HG03064 (cell line): ENCODE results near the gene MMAB.

Experiments used
- ATAC-seq: cut with Tn5 transposase; IDR thresholded peaks from one replicate; pipeline ENCODE4 v1.9.1; 2021; ENCODE audit warnings: low read depth; ENCODE audit not compliant: unreplicated experiment

The MMAB gene

DNA sequence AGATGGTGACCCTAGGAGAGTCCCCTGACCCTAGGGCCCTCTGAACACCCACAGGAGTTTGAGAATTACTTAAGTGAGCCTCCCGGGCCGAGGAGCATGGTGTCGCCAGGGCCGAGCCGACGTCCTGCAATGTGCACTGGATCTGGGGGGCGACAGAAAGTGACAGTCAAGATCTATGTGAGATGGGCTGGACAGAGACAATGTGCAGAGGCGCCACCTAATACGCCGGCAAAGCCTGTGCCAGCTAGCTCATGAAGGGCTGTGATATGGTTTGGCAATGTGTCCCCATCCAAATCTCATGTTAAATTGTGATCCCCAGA is 11.6 kb downstream of the MMAB start:
- no peak for ATAC-seq

DNA sequence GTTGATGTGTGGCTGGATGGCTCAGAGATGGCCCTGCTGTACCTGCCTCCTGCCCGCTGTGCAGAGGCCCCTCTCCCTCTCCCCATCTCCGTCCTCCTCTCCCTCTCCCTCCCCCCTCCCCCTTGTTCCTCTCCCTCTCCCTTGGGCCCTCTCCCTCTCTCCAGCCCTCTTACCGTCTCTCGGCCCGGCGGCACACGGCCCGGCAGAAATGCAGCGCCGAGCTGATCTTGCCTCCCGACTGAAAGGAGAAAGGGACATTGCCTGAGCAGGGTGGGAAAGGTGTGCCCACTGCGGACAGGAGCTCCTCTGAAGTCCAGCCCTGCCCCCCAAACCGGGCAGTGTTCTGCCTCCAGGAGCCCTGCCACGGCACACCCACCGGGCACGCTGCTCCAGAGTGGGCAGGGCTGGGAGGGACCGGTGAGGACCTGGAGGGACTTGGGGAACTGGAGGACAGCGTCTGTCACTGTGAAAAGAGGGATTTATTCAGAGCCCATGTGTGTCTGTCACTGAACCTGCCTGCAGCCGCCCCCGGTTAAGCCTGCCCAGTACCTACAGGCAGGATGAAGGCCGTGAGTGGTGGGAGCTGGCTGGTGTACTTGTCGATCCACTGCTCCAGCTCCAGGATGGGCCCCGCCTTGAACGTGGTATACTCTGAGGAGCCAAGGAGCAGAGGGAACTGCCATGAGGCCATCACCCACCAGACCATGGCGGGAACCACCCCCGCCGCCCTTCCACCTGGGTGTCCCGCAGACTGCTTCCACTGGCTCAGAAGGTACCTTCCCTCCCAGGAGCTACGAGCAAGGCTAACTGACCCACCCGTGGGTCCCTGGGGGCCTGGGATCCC is 12.2 kb downstream of the MMAB start:
- no peak for ATAC-seq

DNA sequence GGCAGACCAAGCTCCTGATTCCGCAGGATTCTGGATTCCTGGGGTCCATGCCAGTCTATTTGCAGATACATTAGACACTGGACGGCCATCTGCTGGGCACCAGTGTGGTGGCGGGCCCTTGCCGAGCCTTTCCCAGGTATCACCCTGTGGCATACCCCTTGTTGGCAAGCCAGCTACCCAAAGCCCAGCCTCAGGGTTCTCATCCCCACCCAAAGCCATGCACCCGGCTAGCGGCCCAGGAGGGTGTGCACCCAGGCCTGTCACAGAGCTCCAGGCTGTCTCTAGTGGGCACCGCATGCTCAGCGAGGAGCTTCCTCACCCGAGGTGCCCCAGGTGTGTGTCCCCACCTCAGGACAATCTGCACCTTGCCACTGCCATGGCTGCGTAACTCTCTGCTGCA is 13.7 kb downstream of the MMAB start:
- ATAC-seq: no peak

DNA sequence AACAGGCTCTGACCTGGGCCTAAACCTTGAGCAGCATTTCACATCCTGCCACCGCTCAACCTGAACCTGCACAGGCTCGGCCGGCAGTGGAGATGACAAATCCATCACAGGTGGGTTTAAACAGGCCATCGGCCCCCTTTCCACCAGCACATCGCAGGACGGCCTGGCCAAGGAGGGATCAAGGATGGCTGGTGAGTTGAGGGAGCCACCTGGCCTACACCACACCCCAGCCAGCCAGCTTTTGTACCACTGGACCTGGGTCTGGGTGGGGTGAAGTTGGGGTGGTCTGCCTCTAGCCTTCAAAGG is 14.2 kb downstream of the MMAB start:
- ATAC-seq: no peak

DNA sequence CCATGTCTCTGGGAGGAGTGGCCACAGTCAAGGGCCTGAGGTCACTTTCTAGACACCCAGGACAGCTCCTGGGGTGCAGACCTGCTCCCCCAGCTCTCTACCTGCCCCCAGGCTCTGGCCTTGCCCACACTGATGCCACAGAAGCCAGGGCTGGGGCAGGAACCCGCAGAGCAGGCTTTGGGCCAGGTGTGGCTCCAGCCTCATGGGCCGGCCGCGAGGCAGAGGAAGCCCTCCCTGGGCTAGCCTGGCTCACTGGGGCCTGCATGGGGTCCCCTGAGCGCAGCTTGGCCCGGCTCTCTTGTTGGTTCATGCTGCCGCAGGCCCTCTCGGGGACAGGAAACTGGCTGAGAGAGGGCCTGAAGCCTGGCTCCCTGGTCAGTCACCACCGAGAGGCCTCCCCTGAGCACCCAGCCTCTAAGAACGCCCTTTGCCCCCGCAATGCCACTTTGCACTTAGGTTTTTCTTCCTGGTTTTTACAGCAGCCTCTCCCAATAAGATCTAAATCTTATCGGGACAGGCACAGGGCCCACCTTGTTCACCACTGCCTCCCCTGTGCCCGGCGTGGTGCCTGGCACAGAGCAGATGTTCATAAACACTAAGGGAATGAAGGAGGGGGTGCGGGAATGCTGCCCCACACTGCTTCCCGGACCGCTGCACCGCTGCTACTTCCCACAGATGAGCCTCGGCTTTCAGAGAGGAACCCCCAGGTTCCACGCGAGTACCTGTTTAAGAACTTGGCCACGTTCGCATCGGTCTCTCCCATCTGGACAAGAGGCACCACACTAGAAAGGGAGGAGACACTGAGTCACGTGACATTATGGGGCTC is 14.7 kb downstream of the MMAB start:
- ATAC-seq: no peak

DNA sequence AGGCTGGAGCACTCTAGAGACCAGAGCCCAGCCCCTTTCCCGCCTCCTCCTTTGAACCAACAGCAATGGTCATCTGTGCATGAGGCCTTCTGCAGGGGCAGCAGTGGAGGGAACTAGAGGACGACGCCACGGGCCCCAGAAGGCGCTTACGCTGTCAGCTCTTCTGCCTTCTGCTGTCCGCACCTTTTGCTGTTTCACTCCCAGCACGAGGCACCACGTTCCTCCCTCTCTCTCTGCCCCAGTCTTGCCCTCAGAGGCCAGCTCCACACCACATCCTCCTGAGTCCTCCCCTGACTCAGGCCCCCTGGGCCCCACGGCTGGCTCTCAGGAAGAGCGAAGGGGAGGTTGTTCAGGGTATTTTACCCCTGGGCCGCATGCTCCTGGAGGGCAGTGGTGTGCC is 15.5 kb downstream of the MMAB start:
- ATAC-seq: no peak

DNA sequence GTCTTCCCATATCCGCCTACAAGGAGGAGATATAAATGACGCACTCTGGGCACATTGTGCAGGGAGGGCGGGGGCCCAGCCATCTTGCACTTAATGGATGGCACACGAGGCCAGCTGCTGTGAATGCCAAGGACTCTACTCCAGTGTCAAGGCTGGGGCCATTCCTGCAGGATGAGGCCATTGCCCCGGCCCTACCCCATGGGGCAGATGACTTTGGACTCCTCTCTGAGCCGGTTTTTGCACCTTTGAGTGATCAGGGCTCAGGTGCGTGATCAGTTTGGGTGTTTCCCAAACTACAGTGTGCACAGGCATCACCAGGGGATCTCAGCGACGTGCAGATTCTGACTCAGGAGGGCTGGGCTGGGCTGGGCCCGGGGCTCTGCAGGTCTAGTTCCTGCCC is 16.1 kb downstream of the MMAB start:
- ATAC-seq: no peak

DNA sequence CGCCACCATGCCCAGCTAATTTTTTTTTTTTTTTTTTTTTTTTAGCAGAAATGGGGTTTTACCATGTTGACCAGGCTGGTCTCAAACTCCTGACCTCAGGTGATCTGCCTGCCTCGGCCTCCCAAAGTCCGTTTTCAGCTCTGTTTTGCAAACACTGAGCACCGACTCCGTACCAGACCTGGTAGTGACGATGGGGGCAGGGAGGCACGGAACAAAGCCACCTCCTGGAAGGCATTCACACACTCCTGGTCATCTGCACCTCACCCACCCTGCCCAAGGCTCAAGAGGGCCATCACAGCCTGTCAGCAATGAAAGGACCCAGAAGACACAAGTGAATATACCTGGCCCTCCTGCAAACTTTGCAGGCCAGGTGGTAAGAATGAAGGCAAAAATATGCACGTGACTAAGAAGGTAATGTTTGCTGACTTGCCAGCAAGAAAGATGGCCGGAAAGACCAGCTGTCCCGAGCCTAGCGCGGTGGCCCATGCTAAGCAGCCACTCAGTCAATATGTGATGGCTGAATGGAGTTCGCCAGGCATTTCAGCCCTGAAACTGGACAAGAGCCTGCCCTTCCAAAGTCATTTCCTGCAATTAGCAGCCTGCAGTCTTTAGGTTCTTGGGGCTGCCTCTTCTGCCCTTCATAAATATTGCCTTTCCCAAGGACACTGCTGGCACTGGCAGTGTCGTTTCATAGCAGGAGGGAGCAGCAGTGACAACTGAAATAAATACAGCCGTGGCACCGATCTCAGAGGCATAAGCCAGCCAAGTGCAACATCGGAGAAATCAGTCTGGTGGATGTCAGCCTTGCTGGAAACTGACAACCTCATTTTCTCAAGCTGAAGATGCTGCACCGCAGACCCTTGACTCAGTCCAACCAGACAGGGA is 17.6 kb downstream of the MMAB start:
- ATAC-seq: no peak

DNA sequence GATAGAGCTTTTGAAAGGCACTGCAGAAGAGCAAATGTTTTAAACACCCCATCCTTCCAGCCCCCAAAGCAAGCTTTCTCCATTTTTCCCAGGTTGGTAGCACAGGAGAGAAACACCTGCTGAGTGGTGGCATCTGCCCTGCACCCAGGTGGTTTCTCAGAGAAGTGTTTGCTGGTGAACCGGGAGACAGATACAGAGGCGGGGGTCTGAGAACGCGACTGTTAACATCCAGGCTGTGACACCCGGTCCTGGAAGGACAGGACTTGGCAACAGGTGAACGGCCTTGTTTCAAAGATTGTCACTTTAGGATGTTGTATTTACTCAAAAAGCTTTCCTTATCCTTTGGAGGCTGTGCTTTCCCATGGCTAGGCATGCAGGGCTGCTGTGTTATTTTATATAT is 18.5 kb downstream of the MMAB start:
- ATAC-seq: no peak

DNA sequence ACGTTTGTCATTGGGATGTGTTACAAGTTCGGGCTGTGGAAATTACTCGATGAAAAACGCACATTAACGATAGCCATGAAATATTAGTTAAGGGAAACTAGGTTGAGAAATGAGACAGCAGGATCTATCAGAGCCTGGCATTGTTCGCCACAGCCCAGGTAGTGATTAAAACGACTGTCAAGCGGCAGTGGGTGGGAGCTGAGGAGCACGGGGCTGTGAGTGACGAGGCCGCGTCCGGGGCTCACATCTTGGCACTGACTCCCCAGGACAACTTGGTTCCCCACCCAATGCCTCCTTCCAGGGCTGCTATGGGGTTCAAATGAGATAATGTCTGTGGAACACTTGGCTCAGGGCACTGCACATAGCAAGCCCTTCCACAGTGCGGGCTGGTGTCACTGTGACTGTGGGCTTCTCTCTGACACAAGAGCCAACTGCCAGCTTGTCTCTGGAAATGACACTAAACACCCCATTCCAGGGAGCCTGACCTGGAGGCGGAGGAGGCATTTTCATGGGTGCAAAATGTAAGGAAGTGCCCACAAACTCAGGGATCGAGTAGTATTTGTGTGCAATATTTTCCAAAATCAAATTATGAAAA is 19.3 kb downstream of the MMAB start:
- no peak for ATAC-seq

DNA sequence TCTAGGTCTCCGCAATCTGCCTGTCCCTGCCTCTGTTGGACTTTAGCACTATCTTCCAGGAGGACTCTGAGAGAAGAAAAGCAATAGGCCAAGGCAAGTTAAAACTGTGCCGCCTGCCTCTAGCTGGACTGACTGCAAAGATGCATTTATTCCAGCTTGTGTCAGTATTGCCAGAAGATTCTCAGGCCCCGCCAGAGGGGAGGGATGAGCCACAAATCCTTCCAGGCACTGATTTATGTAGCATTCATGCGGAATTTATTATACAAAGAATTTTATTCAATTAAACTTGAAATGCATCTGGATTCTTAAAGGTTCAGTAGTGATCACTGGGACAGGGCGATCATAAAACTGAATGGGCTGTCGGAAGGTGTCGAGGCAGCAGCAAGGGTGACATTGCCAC is 19.8 kb downstream of the MMAB start:
- no peak for ATAC-seq

DNA sequence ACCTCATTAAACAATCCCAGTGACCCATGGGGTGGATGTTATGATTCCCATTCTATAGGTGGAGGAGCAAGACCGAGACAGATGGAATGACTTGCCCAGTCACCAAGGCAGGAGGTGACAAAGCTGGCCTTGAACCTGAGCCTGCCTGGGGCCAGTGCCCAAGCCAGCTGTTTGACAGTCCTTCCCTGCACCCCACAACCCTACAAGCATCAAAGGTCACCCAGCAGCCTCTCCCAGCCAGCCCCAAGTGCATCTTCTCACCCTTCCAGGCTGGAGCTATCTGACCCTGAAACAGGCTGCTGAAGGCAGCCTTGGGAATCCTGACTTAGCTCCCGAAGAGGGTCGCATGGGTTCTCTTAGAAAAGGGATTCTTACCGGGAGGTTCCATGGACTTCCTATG is 20.3 kb downstream of the MMAB start:
- ATAC-seq: no peak

DNA sequence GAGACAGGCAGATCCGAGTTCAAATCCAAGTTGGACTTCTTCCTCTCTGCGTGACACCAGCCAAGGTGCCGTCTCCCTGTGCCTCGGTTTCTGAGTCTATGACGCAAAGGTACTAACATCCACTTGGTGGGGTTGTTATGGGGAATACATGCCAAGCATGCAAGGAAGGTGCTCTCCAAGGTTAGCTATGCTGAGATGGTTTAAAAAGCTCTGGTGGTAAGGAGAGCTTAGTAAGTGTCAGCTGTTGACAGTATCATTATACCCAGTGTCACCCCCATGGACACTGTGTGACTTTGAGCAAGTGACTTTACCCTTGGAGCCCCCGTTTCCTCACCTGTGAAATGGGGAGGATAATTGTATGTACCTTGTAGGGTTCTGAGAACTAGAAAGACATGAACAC is 22.2 kb downstream of the MMAB start:
- ATAC-seq: no peak

DNA sequence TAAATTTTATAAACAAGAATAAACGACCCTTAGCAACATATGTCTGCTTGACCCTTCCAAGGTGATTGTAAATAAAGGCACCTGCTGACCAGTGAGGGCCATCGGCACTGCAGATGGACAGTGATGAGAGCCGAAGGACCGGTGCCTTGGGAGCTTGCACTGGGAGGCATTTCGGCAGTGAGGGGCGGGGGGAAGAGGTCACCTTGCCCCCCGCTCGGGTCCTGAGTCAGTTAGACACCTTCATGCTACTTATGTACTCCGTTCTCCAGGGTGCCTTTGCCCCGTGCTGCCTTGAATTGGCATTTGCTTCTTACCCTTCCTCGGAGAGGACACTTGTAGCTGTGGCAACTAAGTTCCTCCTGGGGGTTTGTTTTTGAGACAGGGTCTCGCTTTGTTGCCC is 23.0 kb downstream of the MMAB start:
- no peak for ATAC-seq

DNA sequence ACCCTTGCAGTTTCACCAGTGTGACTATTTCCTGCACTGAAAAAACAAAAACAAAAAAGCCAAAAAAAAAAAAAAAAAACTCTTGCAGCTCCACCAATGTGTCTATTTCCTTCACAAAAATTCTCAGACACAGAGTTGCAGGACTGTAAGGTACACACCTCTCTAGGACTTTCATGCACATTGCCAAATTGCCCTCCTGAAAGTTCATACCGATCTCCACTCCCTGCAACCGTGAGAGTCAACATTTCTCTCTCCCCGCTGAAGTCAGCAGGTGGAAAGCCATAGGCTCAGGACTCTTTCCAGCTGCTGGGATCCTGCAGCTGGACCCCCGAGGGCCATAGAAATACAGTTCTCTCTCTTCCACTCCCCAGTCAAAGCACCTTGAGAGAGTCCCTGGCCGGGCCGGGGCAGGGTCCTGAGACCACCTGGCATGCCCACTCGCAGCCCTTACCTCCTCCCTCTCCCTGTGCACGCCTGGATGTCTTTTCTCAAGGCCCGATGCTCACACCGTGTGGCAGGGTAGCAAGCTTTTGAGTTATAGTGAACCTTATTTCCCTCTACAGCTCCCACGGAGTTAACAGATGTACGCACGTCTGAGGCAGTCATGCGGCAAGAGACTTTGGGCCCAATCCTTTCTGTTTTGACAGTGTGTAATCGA is 23.6 kb downstream of the MMAB start:
- ATAC-seq: no peak

DNA sequence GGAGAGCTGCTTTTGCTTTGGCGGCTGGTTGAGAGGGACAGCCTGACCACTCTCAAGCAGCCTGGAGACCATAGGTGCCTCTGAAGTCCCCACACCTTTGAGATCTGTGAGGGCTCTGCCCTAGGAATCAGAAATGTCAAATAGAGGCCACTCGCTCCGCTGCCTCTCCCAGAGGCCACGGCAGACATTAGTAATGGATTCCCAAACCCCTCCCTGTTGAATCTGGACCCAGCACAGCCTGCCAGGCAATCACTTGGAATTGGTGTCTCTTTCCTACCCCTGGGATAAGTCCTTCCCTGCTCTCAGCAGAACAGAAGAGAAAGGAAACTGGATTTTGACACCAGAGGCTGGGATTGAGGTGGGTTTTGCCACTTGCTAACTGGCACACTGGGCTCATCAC is 25.0 kb downstream of the MMAB start:
- ATAC-seq: no peak

DNA sequence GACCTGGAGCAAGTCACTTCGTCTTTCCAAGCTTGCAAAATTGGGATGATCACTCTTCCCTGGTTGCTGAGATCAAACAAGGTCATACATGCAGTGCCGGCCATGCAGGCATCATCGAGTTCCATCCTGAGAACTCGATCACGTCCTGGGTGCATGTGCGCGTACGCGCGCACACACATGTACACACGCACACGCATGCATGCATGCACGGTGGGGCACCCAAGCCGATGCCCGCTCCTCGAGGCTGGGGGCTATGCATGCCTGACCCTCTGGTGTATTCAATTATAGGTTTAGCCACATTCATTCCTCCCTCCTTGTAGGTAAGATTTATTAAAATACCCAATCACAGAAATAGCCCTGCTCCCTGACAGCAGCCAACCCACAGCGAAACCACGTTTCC is 26.0 kb downstream of the MMAB start:
- ATAC-seq: no peak

DNA sequence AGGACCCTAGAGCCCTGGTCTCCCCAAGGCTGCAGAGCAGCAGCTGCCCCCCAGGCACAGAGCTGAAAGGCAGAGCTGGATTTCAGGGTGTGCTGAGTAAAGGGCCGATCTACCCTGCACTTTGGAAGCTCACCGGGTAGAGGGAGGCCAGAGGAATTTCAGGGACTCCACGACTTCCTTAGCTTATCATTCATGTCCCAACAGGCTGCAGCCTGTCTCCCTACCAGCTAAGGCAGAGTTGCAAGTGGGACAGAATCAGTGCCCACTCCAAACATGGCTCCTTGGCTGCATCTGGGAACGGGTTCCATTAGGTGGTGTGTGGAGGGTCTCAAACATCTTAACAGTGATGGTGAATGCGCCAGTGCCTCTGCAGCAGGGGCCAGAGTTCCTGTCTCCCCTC is 27.5 kb downstream of the MMAB start:
- ATAC-seq: no peak

DNA sequence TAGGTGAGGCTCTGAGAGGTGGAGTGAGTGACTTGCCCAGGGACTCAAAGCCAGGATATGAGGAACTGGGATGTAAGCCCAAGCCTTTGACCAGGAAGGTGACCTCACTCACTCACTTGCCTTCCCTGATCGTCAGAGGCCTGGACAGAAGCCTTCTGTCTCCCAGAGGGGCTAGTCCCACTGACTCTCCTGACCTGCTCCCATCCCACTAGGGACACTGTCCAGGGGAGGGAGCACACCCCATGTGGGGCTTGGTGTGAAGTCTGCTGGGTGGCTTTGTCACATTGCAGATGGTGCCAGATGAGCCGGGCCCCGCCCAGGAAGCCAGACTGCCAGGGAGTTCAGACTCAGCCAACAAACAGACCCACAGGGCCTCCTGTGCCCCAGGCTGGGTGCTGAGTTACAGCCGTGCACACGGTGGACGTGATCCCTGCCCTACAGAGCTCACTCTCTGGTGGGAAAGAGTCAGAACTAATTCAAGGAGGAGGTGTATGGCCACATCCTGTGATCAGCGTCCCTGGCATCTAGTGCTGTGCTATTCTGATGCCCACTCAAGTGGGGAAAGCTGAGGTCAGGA is 28.3 kb downstream of the MMAB start:
- no peak for ATAC-seq

DNA sequence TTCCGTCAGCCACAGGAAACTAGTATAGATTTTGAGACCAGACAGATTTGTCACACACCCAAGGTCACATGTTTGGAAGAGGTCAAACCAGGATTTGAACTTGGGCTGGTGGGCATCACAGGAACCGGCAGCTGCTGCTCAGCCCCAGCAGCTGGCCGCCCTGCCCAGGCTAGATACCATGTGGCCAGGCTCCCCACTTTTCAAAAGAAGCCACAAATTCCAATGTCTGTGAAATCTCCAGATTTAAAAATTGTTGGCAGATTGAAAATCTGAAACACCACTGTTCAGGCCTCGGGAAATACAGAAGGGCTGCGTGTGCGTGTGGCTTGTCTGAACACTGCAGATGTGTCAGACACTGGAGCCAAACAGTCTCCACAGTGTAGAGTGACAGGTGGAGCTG is 30.4 kb downstream of the MMAB start:
- ATAC-seq: no peak
